ENCODE measurements around the gene ADPRHL1. TPM values are rescaled to one million over a fixed set of nuclear protein-coding genes. Genes with fewer than 3 reads are reported as not detected.

The ADPRHL1 gene
- 1 to 10 TPM; 3.0 to 7.2 (median 4.6) TPM for polyA plus RNA-seq
- long read RNA-seq, donor 1, result 0 reads
- long read RNA-seq, donor 2, result 0 reads
- long read RNA-seq, donor 3, result 0 reads
- long read RNA-seq, donor 4, result 0 reads
- long read RNA-seq, donor 5, partial matches to known transcripts, result 0 of 1 reads
- long read RNA-seq, donor 5, other reads (novel, unspliced or antisense), result 0 of 1 reads
- long read RNA-seq, donor 6, result 0 reads
- long read RNA-seq, donor 7, result 0 reads
- long read RNA-seq, donor 8, result 0 reads
- long read RNA-seq, donor 9, result 0 reads
- long read RNA-seq, donor 10, result 0 reads

- WGBS, 3 donors, result 86 to 92% (median 90%) methylated on average over 43 to 45 of the region's 45 CpGs
- Histone ChIP-seq H3K36me3 (ENCODE audit: control insufficient read depth in 3 of 3, insufficient read depth in 2 of 3, low read depth in 1 of 3, low read length in 3 of 3) (peaks cover 3 to 34% (median 5%) of the 10 kb centered on the region in 3 donors), H3K4me3 (ENCODE audit: low read depth in 1 of 3, low read length in 3 of 3) (no peak within 1 kb of the TSS), H3K27me3 (ENCODE audit: control insufficient read depth in 3 of 3, insufficient read depth in 3 of 3, low read length in 3 of 3) (no peaks in the 10 kb centered on the region), H3K9me3 (ENCODE audit: control insufficient read depth in 2 of 2, insufficient read depth in 1 of 2, low read depth in 1 of 2, low read length in 1 of 2) (no peaks in the 10 kb centered on the region), H3K27ac (ENCODE audit: low read depth in 1 of 3, low read length in 2 of 3) (no peak within 1 kb of the TSS), H3K4me1 (ENCODE audit: control insufficient read depth in 3 of 3, insufficient read depth in 2 of 3, low read depth in 1 of 3, low read length in 2 of 3) (peaks cover 0 to 7% (median 0%) of the 10 kb centered on the region in 3 donors)
- DNase-seq, result no peak
- FAIRE-seq, result no peak
Observed at GRCh38 chr13:113452942-113453901, at the start of gene ADPRHL1. Gene ADPRHL1 (minus strand): TSS chr13:113453488. CDS start chr13:113453437, 51 bp downstream.

- H3K4me1 ChIP-seq (ENCODE audit: control insufficient read depth in 3 of 3, insufficient read depth in 2 of 3, low read depth in 1 of 3, low read length in 2 of 3), result no peaks in the 10 kb centered on the region
- H3K27ac ChIP-seq (ENCODE audit: low read depth in 1 of 3, low read length in 2 of 3), result no peak overlapping the region
- 88 to 98% (median 89%) methylated on average over 16 of the region's 16 CpGs for WGBS, 3 donors
- FAIRE-seq (no peak), DNase-seq (no peak)
- H3K27me3 ChIP-seq (ENCODE audit: control insufficient read depth in 3 of 3, insufficient read depth in 3 of 3, low read length in 3 of 3), result no peaks in the 10 kb centered on the region
- peaks cover 6 to 41% (median 12%) of the 10 kb centered on the region in 3 donors for H3K36me3 ChIP-seq (ENCODE audit: control insufficient read depth in 3 of 3, insufficient read depth in 2 of 3, low read depth in 1 of 3, low read length in 3 of 3)
- no peaks in the 10 kb centered on the region for H3K9me3 ChIP-seq (ENCODE audit: control insufficient read depth in 2 of 2, insufficient read depth in 1 of 2, low read depth in 1 of 2, low read length in 1 of 2)
- H3K4me3 ChIP-seq (ENCODE audit: low read depth in 1 of 3, low read length in 3 of 3), result no peak overlapping the region
Observed at GRCh38 chr13:113502686-113503085, 49.4 kb upstream of the ADPRHL1 start.

- peaks cover 6 to 46% (median 17%) of the 10 kb centered on the region in 3 donors for H3K36me3 ChIP-seq (ENCODE audit: control insufficient read depth in 3 of 3, insufficient read depth in 2 of 3, low read depth in 1 of 3, low read length in 3 of 3)
- H3K9me3 ChIP-seq (ENCODE audit: control insufficient read depth in 2 of 2, insufficient read depth in 1 of 2, low read depth in 1 of 2, low read length in 1 of 2), result no peaks in the 10 kb centered on the region
- FAIRE-seq (no peak), DNase-seq (no peak)
- WGBS, 3 donors, result 87 to 95% (median 93%) methylated on average over 11 of the region's 11 CpGs
- H3K27me3 ChIP-seq (ENCODE audit: control insufficient read depth in 3 of 3, insufficient read depth in 3 of 3, low read length in 3 of 3), result no peaks in the 10 kb centered on the region
- H3K4me1 ChIP-seq (ENCODE audit: control insufficient read depth in 3 of 3, insufficient read depth in 2 of 3, low read depth in 1 of 3, low read length in 2 of 3), result no peaks in the 10 kb centered on the region
- no peak overlapping the region for H3K27ac ChIP-seq (ENCODE audit: low read depth in 1 of 3, low read length in 2 of 3)
- no peak overlapping the region for H3K4me3 ChIP-seq (ENCODE audit: low read depth in 1 of 3, low read length in 3 of 3)
Observed at GRCh38 chr13:113500530-113501265, 47.4 kb upstream of the ADPRHL1 start.

GRCh38 chr13:113499936-113500335 lies 46.6 kb upstream of the ADPRHL1 start:
- FAIRE-seq, result no peak
- no peaks in the 10 kb centered on the region for H3K27me3 ChIP-seq (ENCODE audit: control insufficient read depth in 3 of 3, insufficient read depth in 3 of 3, low read length in 3 of 3)
- no peaks in the 10 kb centered on the region for H3K9me3 ChIP-seq (ENCODE audit: control insufficient read depth in 2 of 2, insufficient read depth in 1 of 2, low read depth in 1 of 2, low read length in 1 of 2)
- no peak overlapping the region for H3K27ac ChIP-seq (ENCODE audit: low read depth in 1 of 3, low read length in 2 of 3)
- no peak for DNase-seq
- WGBS, 3 donors, result 82 to 89% (median 84%) methylated on average over 4 of the region's 4 CpGs
- H3K4me3 ChIP-seq (ENCODE audit: low read depth in 1 of 3, low read length in 3 of 3), result no peak overlapping the region
- peaks cover 0 to 3% (median 0%) of the 10 kb centered on the region in 3 donors for H3K4me1 ChIP-seq (ENCODE audit: control insufficient read depth in 3 of 3, insufficient read depth in 2 of 3, low read depth in 1 of 3, low read length in 2 of 3)
- H3K36me3 ChIP-seq (ENCODE audit: control insufficient read depth in 3 of 3, insufficient read depth in 2 of 3, low read depth in 1 of 3, low read length in 3 of 3), result peaks cover 6 to 51% (median 21%) of the 10 kb centered on the region in 3 donors

GRCh38 chr13:113498905-113499304 lies 45.6 kb upstream of the ADPRHL1 start:
- Histone ChIP-seq H3K9me3 (ENCODE audit: control insufficient read depth in 2 of 2, insufficient read depth in 1 of 2, low read depth in 1 of 2, low read length in 1 of 2) (no peaks in the 10 kb centered on the region), H3K4me3 (ENCODE audit: low read depth in 1 of 3, low read length in 3 of 3) (no peak overlapping the region), H3K4me1 (ENCODE audit: control insufficient read depth in 3 of 3, insufficient read depth in 2 of 3, low read depth in 1 of 3, low read length in 2 of 3) (peaks cover 0 to 3% (median 0%) of the 10 kb centered on the region in 3 donors), H3K36me3 (ENCODE audit: control insufficient read depth in 3 of 3, insufficient read depth in 2 of 3, low read depth in 1 of 3, low read length in 3 of 3) (peaks cover 6 to 55% (median 21%) of the 10 kb centered on the region in 3 donors), H3K27ac (ENCODE audit: low read depth in 1 of 3, low read length in 2 of 3) (no peak overlapping the region), H3K27me3 (ENCODE audit: control insufficient read depth in 3 of 3, insufficient read depth in 3 of 3, low read length in 3 of 3) (no peaks in the 10 kb centered on the region)
- DNase-seq (no peak), FAIRE-seq (no peak)
- WGBS, 3 donors, result 90 to 95% (median 93%) methylated on average over 6 of the region's 6 CpGs

GRCh38 chr13:113497217-113497616 lies 43.9 kb upstream of the ADPRHL1 start:
- Histone ChIP-seq H3K27ac (ENCODE audit: low read depth in 1 of 3, low read length in 2 of 3) (peak overlapping the region in 1 of 3 donors; percentile 4), H3K4me1 (ENCODE audit: control insufficient read depth in 3 of 3, insufficient read depth in 2 of 3, low read depth in 1 of 3, low read length in 2 of 3) (peaks cover 2 to 13% (median 6%) of the 10 kb centered on the region in 3 donors), H3K27me3 (ENCODE audit: control insufficient read depth in 3 of 3, insufficient read depth in 3 of 3, low read length in 3 of 3) (no peaks in the 10 kb centered on the region), H3K36me3 (ENCODE audit: control insufficient read depth in 3 of 3, insufficient read depth in 2 of 3, low read depth in 1 of 3, low read length in 3 of 3) (peaks cover 6 to 48% (median 19%) of the 10 kb centered on the region in 3 donors), H3K9me3 (ENCODE audit: control insufficient read depth in 2 of 2, insufficient read depth in 1 of 2, low read depth in 1 of 2, low read length in 1 of 2) (no peaks in the 10 kb centered on the region), H3K4me3 (ENCODE audit: low read depth in 1 of 3, low read length in 3 of 3) (no peak overlapping the region)
- FAIRE-seq, result no peak
- DNase-seq, result no peak
- 81 to 100% (median 95%) methylated on average over 1 of the region's 1 CpG for WGBS, 3 donors

GRCh38 chr13:113495494-113496210 lies 42.4 kb upstream of the ADPRHL1 start:
- H3K27ac ChIP-seq (ENCODE audit: low read depth in 1 of 3, low read length in 2 of 3), result no peak overlapping the region

More at GRCh38 chr13:113495494-113496210, 42.4 kb upstream of the ADPRHL1 start:
- peak overlapping the region in 1 of 3 donors; percentile 3 for H3K4me3 ChIP-seq (ENCODE audit: low read depth in 1 of 3, low read length in 3 of 3)
- H3K4me1 ChIP-seq (ENCODE audit: control insufficient read depth in 3 of 3, insufficient read depth in 2 of 3, low read depth in 1 of 3, low read length in 2 of 3), result peaks cover 2 to 21% (median 12%) of the 10 kb centered on the region in 3 donors
- H3K27me3 ChIP-seq (ENCODE audit: control insufficient read depth in 3 of 3, insufficient read depth in 3 of 3, low read length in 3 of 3), result no peaks in the 10 kb centered on the region
- H3K36me3 ChIP-seq (ENCODE audit: control insufficient read depth in 3 of 3, insufficient read depth in 2 of 3, low read depth in 1 of 3, low read length in 3 of 3), result peaks cover 3 to 35% (median 11%) of the 10 kb centered on the region in 3 donors
- DNase-seq, result no peak
- no peaks in the 10 kb centered on the region for H3K9me3 ChIP-seq (ENCODE audit: control insufficient read depth in 2 of 2, insufficient read depth in 1 of 2, low read depth in 1 of 2, low read length in 1 of 2)
- FAIRE-seq, result no peak
- WGBS, 3 donors, result 73 to 92% (median 81%) methylated on average over 26 of the region's 26 CpGs

Data from small intestine (tissue), 16 donors.